Left ventricle myocardium inferior (tissue), 1 donor: ENCODE measurements around the gene VWA5B1. TPM values are rescaled to one million over a fixed set of nuclear protein-coding genes. Genes with fewer than 3 reads are reported as not detected.

Experiments used
- DNase-seq: peaks from one replicate; pipeline ENCODE4 v3.0.0-alpha.2; 2020
- H3K27ac ChIP-seq: fragments of 200-600 bp; replicated peaks from 2 replicates; pipeline ENCODE4 v1.8.0; 2021
- H3K27me3 ChIP-seq: fragments of 200-600 bp; 2 replicates; pipeline ENCODE4 v1.8.0; 2021; ENCODE audit warnings: low read depth
- H3K36me3 ChIP-seq: fragments of 200-600 bp; 2 replicates; pipeline ENCODE4 v1.8.0; 2021
- H3K4me1 ChIP-seq: fragments of 200-600 bp; 2 replicates; pipeline ENCODE4 v1.8.0; 2021
- H3K4me3 ChIP-seq: fragments of 200-600 bp; 2 replicates; pipeline ENCODE4 v1.8.0; 2021; ENCODE audit warnings: mild to moderate bottlenecking, moderate library complexity
- H3K9me3 ChIP-seq: fragments of 200-600 bp; replicated peaks from 2 replicates; pipeline ENCODE4 v1.8.0; 2021
- CTCF ChIP-seq: fragments of 200-600 bp; IDR thresholded peaks from 2 replicates; pipeline ENCODE4 v1.8.0; 2021; ENCODE audit warnings: antibody characterized with exemption, mild to moderate bottlenecking, borderline replicate concordance
- intact Hi-C: fragments of 100-400 bp; cut with micrococcal nuclease; formaldehyde crosslinking; loops from one replicate; pipeline ENCODE4 v1.11.0; 2022
- total RNA-seq: library from RNA; stranded (reverse); fragmentation: NEBNext Ultra II Directional; extraction: Animal tissue kit (Norgen Biotek cat#: 25700); gene quantifications from one replicate; pipeline ENCODE4 v1.2.1, GENCODE V29; 2021
- donor health status: DM: no; HTN: yes; CAD: no; lungs with severe emphysema.

The VWA5B1 gene
- total RNA-seq, 1 donor from 2014 or later: 0.16 TPM

GRCh38 chr1:20399606-20400180, 109.0 kb downstream of the VWA5B1 start:
- TF ChIP-seq CTCF: no peak
- Histone ChIP-seq H3K27ac (no peak overlapping the region), H3K36me3 (no peaks in the 10 kb centered on the region), H3K4me3 (no peak overlapping the region), H3K9me3 (peaks cover 15% of the 10 kb centered on the region), H3K4me1 (no peaks in the 10 kb centered on the region), H3K27me3 (peaks cover 93% of the 10 kb centered on the region)
- DNase-seq: no peak
- intact Hi-C loops: no loop called here

- Histone ChIP-seq H3K4me3 (no peak overlapping the region), H3K9me3 (peaks cover 6% of the 10 kb centered on the region), H3K27me3 (peaks cover 99% of the 10 kb centered on the region), H3K27ac (no peak overlapping the region), H3K36me3 (no peaks in the 10 kb centered on the region), H3K4me1 (no peaks in the 10 kb centered on the region)
- intact Hi-C loops: no loop called here
- no peak for TF ChIP-seq CTCF
- DNase-seq: no peak
Observed at GRCh38 chr1:20400341-20401177, 109.9 kb downstream of the VWA5B1 start.

GRCh38 chr1:20401405-20402010, 110.8 kb downstream of the VWA5B1 start:
- Histone ChIP-seq H3K4me3 (no peak overlapping the region), H3K4me1 (no peaks in the 10 kb centered on the region), H3K27ac (no peak overlapping the region), H3K36me3 (no peaks in the 10 kb centered on the region), H3K27me3 (peaks cover 99% of the 10 kb centered on the region), H3K9me3 (no peaks in the 10 kb centered on the region)
- intact Hi-C loops: no loop called here
- TF ChIP-seq CTCF: no peak
- no peak for DNase-seq

GRCh38 chr1:20402585-20403422, 112.1 kb downstream of the VWA5B1 start:
- intact Hi-C loops: no loop called here
- H3K4me3 ChIP-seq: no peak overlapping the region
- no peak overlapping the region for H3K27ac ChIP-seq
- no peaks in the 10 kb centered on the region for H3K36me3 ChIP-seq
- DNase-seq: no peak
- no peaks in the 10 kb centered on the region for H3K4me1 ChIP-seq
- peaks cover 94% of the 10 kb centered on the region for H3K27me3 ChIP-seq
- no peaks in the 10 kb centered on the region for H3K9me3 ChIP-seq
- no peak for TF ChIP-seq CTCF
